Measurements from ENCODE around the gene UST.

DNA sequence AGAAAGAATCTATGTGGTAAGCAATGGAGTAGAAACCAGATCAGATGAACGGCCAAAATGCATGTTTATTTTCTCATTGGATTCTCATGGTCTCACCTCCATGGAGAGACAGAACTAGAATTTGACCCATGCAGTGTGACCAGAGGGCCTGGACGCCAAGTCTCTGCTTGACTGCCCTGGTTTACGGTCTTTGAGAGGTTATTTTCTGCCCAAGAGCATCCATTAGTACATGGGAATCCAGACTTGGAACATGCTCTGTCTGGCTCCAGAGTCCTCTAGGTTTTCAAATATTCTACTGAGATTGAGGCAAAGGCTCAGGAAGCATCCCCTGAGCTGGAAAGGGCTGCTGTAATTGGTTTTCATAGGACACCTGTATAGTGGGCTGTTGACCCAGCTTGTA is 45.5 kb upstream of the UST start:
- TF ChIP-seq CTCF (IDR thresholded peaks at IDR 0.05) (no peak), POLR2A (IDR thresholded peaks at IDR 0.05) (no peak)
